Kidney epithelial cell (primary cell): ENCODE results near the gene ACSL3. TPM values are rescaled to one million over a fixed set of nuclear protein-coding genes. Genes with fewer than 3 reads are reported as not detected.
"Not testable (repeated sequence)": the region's sequence is repeated elsewhere in the genome, so short reads cannot be mapped to it uniquely, and the experiment has no call there.

ENCODE experiments used
- DNase-seq: peaks from one replicate; pipeline ENCODE4 v3.0.0-alpha.2; 2010; ENCODE audit warnings: low read depth
- H3K27me3 ChIP-seq: 2 replicates; pipeline ENCODE4 v1.6.0; 2011; ENCODE audit warnings: low read length; ENCODE audit not compliant: control insufficient read depth, insufficient read depth
- H3K36me3 ChIP-seq: 2 replicates; pipeline ENCODE4 v1.5.1; 2011; ENCODE audit warnings: low read length; ENCODE audit not compliant: control insufficient read depth, insufficient read depth
- H3K4me3 ChIP-seq: 2 replicates; pipeline ENCODE4 v1.5.1; 2011; ENCODE audit warnings: low read depth, mild to moderate bottlenecking, control low read depth, low read length
- CTCF ChIP-seq: IDR thresholded peaks from 2 replicates; pipeline ENCODE4 v1.5.1; 2011; ENCODE audit warnings: mild to moderate bottlenecking, moderate library complexity, low read length, control low read depth, inconsistent platforms; ENCODE audit not compliant: insufficient read depth, poor library complexity, severe bottlenecking
- total RNA-seq: library from RNA; depleted of rRNA; stranded (reverse); fragments of >200 nt; gene quantifications from 2 replicates; pipeline ENCODE4 v1.2.3, GENCODE V29; 2015

Gene ACSL3
- total RNA-seq, 1 donor from 2014 or later, result 98.6 TPM

GRCh38 chr2:222915092-222915957, 54.5 kb downstream of the ACSL3 start:
- peak; percentile 30 for TF ChIP-seq CTCF
- DNase-seq, result no peak

GRCh38 chr2:222916229-222917197, 55.7 kb downstream of the ACSL3 start:
- DNase-seq, result no peak
- Histone ChIP-seq H3K36me3 (no peaks in the 10 kb centered on the region), H3K4me3 (no peak overlapping the region), H3K27me3 (no peaks in the 10 kb centered on the region)
- no peak for TF ChIP-seq CTCF

More at GRCh38 chr2:222915092-222915957, 54.5 kb downstream of the ACSL3 start:
- no peaks in the 10 kb centered on the region for H3K36me3 ChIP-seq
- H3K4me3 ChIP-seq, result no peak overlapping the region
- H3K27me3 ChIP-seq, result no peaks in the 10 kb centered on the region

GRCh38 chr2:222917212-222917611, 56.4 kb downstream of the ACSL3 start:
- H3K27me3 ChIP-seq, H3K4me3 ChIP-seq, H3K36me3 ChIP-seq, DNase-seq: not testable (repeated sequence)

GRCh38 chr2:222919841-222920526, 59.1 kb downstream of the ACSL3 start:
- Histone ChIP-seq H3K4me3 (no peak overlapping the region), H3K36me3 (peaks cover 2% of the 10 kb centered on the region), H3K27me3 (no peaks in the 10 kb centered on the region)
- no peak for TF ChIP-seq CTCF
- peak; percentile 81 for DNase-seq

GRCh38 chr2:222920657-222921186, 59.9 kb downstream of the ACSL3 start:
- no peaks in the 10 kb centered on the region for H3K27me3 ChIP-seq
- no peak for DNase-seq
- H3K4me3 ChIP-seq, result no peak overlapping the region
- H3K36me3 ChIP-seq, result peaks cover 2% of the 10 kb centered on the region
- no peak for TF ChIP-seq CTCF
